Bone marrow (tissue), 2 donors: ENCODE measurements around the gene MAP1LC3C.
"Not testable (repeated sequence)": the region's sequence is repeated elsewhere in the genome, so short reads cannot be mapped to it uniquely, and the experiment has no call there.

Source experiments
- DNase-seq, 2 donors: peaks; one replicate each; lab custom pipeline; 2025; lab: John Stamatoyannopoulos, UW

MAP1LC3C gene

GRCh38 chr1:241992734-241993133 is 6.2 kb downstream of the MAP1LC3C start:
- no peak for DNase-seq

- DNase-seq: no peak
Measured at GRCh38 chr1:241990040-241990439, 8.9 kb downstream of the MAP1LC3C start.

- DNase-seq: not testable (repeated sequence)
Measured at GRCh38 chr1:241988389-241988930, 10.4 kb downstream of the MAP1LC3C start.

GRCh38 chr1:241985787-241986186 is 13.1 kb downstream of the MAP1LC3C start:
- DNase-seq: no peak

- DNase-seq: no peak
Measured at GRCh38 chr1:241979926-241980325, 19.0 kb downstream of the MAP1LC3C start.

GRCh38 chr1:241979071-241979470 is 19.8 kb downstream of the MAP1LC3C start:
- no peak for DNase-seq

GRCh38 chr1:241976229-241976628 is 22.7 kb downstream of the MAP1LC3C start:
- no peak for DNase-seq

GRCh38 chr1:241972703-241973369 is 26.1 kb downstream of the MAP1LC3C start:
- DNase-seq: no peak

GRCh38 chr1:241968611-241969010 is 30.3 kb downstream of the MAP1LC3C start:
- no peak for DNase-seq

- DNase-seq: peak in 1 of 2 donors; percentile 2
Measured at GRCh38 chr1:241964550-241965282, 34.2 kb downstream of the MAP1LC3C start.

- no peak for DNase-seq
Measured at GRCh38 chr1:241963722-241964121, 35.2 kb downstream of the MAP1LC3C start.

GRCh38 chr1:241962153-241962552 is 36.7 kb downstream of the MAP1LC3C start:
- DNase-seq: no peak

GRCh38 chr1:241957692-241958494 is 41.0 kb downstream of the MAP1LC3C start, which contains the start of gene BECN2:
BECN2 (plus strand) TSS chr1:241957767; CDS start chr1:241957767, 0 bp downstream.
- no peak for DNase-seq

GRCh38 chr1:241950390-241950789 is 48.5 kb downstream of the MAP1LC3C start:
- DNase-seq: no peak

- DNase-seq: no peak
Measured at GRCh38 chr1:241947354-241947753, 51.5 kb downstream of the MAP1LC3C start.
